ENCODE results near the gene IPMK.
A peak's percentile ranks its signal among the peaks of the same experiment; 100 is the strongest.

DNA sequence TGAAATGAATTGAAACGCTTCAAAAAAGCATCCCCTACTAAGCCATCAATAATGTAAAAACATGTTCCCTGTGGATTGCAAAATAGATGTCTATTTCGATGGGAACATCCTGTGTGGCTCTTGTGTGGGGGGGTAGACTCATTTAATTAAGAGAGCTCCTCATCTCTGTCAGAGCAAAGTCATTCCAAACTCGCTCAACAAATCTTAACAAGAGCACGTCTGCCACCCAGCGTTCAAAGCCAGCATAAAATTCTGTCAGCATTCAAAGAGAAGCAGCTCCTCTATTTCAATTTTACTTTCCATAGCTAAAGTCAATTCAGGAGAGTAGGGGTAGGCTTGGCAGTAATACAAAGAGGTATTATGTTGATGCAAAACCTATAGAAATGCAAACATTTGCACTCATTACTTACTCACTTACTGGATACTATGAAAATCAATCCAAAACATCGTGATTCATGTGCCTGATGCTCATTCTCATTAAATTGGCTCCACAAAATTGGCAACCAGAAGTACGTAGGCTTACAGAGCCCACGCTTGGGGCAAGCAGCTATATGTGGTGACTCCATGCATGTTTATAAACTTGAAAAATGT, 114.9 kb downstream of the IPMK start:
- TF ChIP-seq, protein P1, sequence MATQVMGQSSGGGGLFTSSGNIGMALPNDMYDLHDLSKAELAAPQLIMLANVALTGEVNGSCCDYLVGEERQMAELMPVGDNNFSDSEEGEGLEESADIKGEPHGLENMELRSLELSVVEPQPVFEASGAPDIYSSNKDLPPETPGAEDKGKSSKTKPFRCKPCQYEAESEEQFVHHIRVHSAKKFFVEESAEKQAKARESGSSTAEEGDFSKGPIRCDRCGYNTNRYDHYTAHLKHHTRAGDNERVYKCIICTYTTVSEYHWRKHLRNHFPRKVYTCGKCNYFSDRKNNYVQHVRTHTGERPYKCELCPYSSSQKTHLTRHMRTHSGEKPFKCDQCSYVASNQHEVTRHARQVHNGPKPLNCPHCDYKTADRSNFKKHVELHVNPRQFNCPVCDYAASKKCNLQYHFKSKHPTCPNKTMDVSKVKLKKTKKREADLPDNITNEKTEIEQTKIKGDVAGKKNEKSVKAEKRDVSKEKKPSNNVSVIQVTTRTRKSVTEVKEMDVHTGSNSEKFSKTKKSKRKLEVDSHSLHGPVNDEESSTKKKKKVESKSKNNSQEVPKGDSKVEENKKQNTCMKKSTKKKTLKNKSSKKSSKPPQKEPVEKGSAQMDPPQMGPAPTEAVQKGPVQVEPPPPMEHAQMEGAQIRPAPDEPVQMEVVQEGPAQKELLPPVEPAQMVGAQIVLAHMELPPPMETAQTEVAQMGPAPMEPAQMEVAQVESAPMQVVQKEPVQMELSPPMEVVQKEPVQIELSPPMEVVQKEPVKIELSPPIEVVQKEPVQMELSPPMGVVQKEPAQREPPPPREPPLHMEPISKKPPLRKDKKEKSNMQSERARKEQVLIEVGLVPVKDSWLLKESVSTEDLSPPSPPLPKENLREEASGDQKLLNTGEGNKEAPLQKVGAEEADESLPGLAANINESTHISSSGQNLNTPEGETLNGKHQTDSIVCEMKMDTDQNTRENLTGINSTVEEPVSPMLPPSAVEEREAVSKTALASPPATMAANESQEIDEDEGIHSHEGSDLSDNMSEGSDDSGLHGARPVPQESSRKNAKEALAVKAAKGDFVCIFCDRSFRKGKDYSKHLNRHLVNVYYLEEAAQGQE (IDR thresholded peaks at IDR 0.05; ENCODE audit: insufficient read depth in 1 of 2, low read depth in 2 of 2, low read length in 2 of 2), result 0 out of 4 replicates have a peak, but pooled peaks of 1 of the 2 experiments have one; percentile 26
- TF ChIP-seq TAF1 (IDR thresholded peaks at IDR 0.05; ENCODE audit: borderline replicate concordance, insufficient read depth, low read length), result no peak
